ENCODE results near the gene CYP4V2. TPM values are rescaled to one million over a fixed set of nuclear protein-coding genes. Genes with fewer than 3 reads are reported as not detected.

The CYP4V2 gene
- total and polyA plus RNA-seq, 8 donors: 6.4 to 27.8 (median 14.6) TPM

GRCh38 chr4:186203406-186203805 lies 12.0 kb downstream of the CYP4V2 start:
- Histone ChIP-seq H3K27me3 (no peaks in the 10 kb centered on the region), H3K4me1 (no peaks in the 10 kb centered on the region), H3K9me3 (no peaks in the 10 kb centered on the region), H3K4me3 (no peak overlapping the region), H3K36me3 (no peaks in the 10 kb centered on the region), H3K27ac (no peak overlapping the region)
- ATAC-seq (peak; percentile 30), DNase-seq (peak in 1 of 4 donors; percentile 37)
- intact Hi-C loops (cut with DNase I): no loop called here
- TF ChIP-seq CTCF (IDR thresholded peaks at IDR 0.05): no peak

GRCh38 chr4:186204103-186204559 lies 12.8 kb downstream of the CYP4V2 start:
- peaks cover 0 to 4% of the 10 kb centered on the region in 2 donors for H3K36me3 ChIP-seq
- no peaks in the 10 kb centered on the region for H3K4me1 ChIP-seq
- H3K9me3 ChIP-seq: peaks cover 0 to 4% of the 10 kb centered on the region in 2 donors
- no peak overlapping the region for H3K27ac ChIP-seq
- intact Hi-C loops (cut with DNase I): no loop called here
- TF ChIP-seq CTCF (IDR thresholded peaks at IDR 0.05): no peak
- peak in 1 of 4 donors; percentile 47 for DNase-seq
- H3K4me3 ChIP-seq: no peak overlapping the region
- no peaks in the 10 kb centered on the region for H3K27me3 ChIP-seq
- ATAC-seq: no peak

- DNase-seq: peak in 1 of 4 donors; percentile 75
- Histone ChIP-seq H3K27ac (no peak overlapping the region), H3K27me3 (no peaks in the 10 kb centered on the region), H3K4me1 (no peaks in the 10 kb centered on the region), H3K36me3 (peaks cover 0 to 10% of the 10 kb centered on the region in 2 donors), H3K9me3 (peaks cover 0 to 4% of the 10 kb centered on the region in 2 donors), H3K4me3 (no peak overlapping the region)
- ATAC-seq: no peak
- TF ChIP-seq CTCF (IDR thresholded peaks at IDR 0.05): no peak
- intact Hi-C loops (cut with DNase I): no loop called here
These were observed 13.3 kb downstream of the CYP4V2 start for GRCh38 chr4:186204686-186205085.

- no peaks in the 10 kb centered on the region for H3K27me3 ChIP-seq
- DNase-seq: no peak
- TF ChIP-seq CTCF (IDR thresholded peaks at IDR 0.05): no peak
These were observed 13.8 kb downstream of the CYP4V2 start for GRCh38 chr4:186205156-186205555.

GRCh38 chr4:186216465-186217024 lies 25.2 kb downstream of the CYP4V2 start:
- TF ChIP-seq CTCF (IDR thresholded peaks at IDR 0.05): no peak
- H3K27me3 ChIP-seq: no peaks in the 10 kb centered on the region
- no peaks in the 10 kb centered on the region for H3K36me3 ChIP-seq
- no peak for DNase-seq
- intact Hi-C loops (cut with DNase I): no loop called here
- no peak overlapping the region for H3K27ac ChIP-seq
- no peaks in the 10 kb centered on the region for H3K9me3 ChIP-seq
- H3K4me1 ChIP-seq: no peaks in the 10 kb centered on the region
- ATAC-seq: no peak
- no peak overlapping the region for H3K4me3 ChIP-seq

More at GRCh38 chr4:186205156-186205555, 13.8 kb downstream of the CYP4V2 start:
- Histone ChIP-seq H3K4me3 (no peak overlapping the region), H3K27ac (no peak overlapping the region), H3K9me3 (peaks cover 0 to 4% of the 10 kb centered on the region in 2 donors), H3K4me1 (no peaks in the 10 kb centered on the region), H3K36me3 (peaks cover 0 to 13% of the 10 kb centered on the region in 2 donors)
- no peak for ATAC-seq
- intact Hi-C loops (cut with DNase I): no loop called here
